SJSA1 (cell line): Measurements from ENCODE around the gene OLAH. TPM values are rescaled to one million over a fixed set of nuclear protein-coding genes. Genes with fewer than 3 reads are reported as not detected.
"Not testable (repeated sequence)": the region's sequence is repeated elsewhere in the genome, so short reads cannot be mapped to it uniquely, and the experiment has no call there.

Experiments used
- DNase-seq, 2 experiments: peaks; one replicate each; pipeline ENCODE4 v3.0.0-alpha.2; 2015 to 2020; ENCODE audit warnings: low spot score in 2 of 2, low read depth in 1 of 2
- H3K27ac ChIP-seq: fragments of 250-450 bp; sonication (Bioruptor Pico); 2 replicates; pipeline ENCODE4 v1.5.1; 2020; ENCODE audit warnings: mild to moderate bottlenecking, moderate library complexity
- H3K27me3 ChIP-seq: fragments of 250-450 bp; sonication (Bioruptor Pico); replicated peaks from 2 replicates; pipeline ENCODE4 v1.5.1; 2020; ENCODE audit warnings: mild to moderate bottlenecking, moderate library complexity
- H3K36me3 ChIP-seq: fragments of 250-450 bp; sonication (Bioruptor Pico); 2 replicates; pipeline ENCODE4 v1.5.1; 2020; ENCODE audit warnings: mild to moderate bottlenecking
- H3K4me1 ChIP-seq: fragments of 250-450 bp; sonication (Bioruptor Pico); replicated peaks from 2 replicates; pipeline ENCODE4 v1.6.1; 2021; ENCODE audit warnings: mild to moderate bottlenecking
- H3K4me3 ChIP-seq: fragments of 250-450 bp; sonication (Bioruptor Pico); 2 replicates; pipeline ENCODE4 v1.5.1; 2020; ENCODE audit warnings: mild to moderate bottlenecking
- H3K9me3 ChIP-seq: fragments of 250-450 bp; sonication (Bioruptor Pico); replicated peaks from 2 replicates; pipeline ENCODE4 v1.5.1; 2020; ENCODE audit warnings: mild to moderate bottlenecking
- total RNA-seq: library from RNA; depleted of rRNA; stranded (reverse); fragments of >200 nt; shearing (Covaris generic); gene quantifications from 2 replicates; pipeline ENCODE4 v1.2.3, GENCODE V29; 2014; rRNA removed

The OLAH gene
- 1.4 and 2.1 TPM in 2 replicates for total RNA-seq

DNA sequence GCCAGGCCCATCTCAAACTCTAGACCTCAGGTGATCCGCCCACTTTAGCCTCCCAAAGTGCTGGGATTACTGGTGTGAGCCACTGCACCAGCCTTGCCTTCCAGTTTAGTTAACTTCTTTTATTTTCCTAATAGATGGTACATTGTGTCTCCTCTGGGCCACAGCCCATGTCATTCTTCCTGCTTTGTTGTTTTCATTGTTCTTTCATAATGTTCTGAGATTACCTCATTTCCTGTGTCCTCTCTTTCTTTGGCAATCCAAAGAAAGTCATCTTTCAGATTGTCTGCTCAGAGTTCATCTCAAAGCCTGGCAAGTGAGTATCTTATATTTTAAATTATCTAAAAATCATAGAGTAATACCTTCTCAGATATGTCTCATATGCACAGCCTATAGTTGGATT is at the start of gene OLAH:
Gene OLAH, plus strand, starts transcription at position 270 of the 400 bp plus-strand sequence. CDS start 3,346 bp downstream, outside the sequence.
- no peaks in the 10 kb centered on the region for H3K27me3 ChIP-seq
- H3K9me3 ChIP-seq: 0 out of 2 replicates have a peak, but pooled peaks cover 2% of the 10 kb centered on the region
- no peaks in the 10 kb centered on the region for H3K36me3 ChIP-seq
- DNase-seq: no peak
- no peak within 1 kb of the TSS for H3K4me3 ChIP-seq
- peaks cover 32% of the 10 kb centered on the region for H3K4me1 ChIP-seq
- H3K27ac ChIP-seq: 0 out of 2 replicates have a peak within 1 kb of the TSS, but pooled peaks have one; percentile 23

GRCh38 chr10:14995964-14996565 is 47.7 kb upstream of the OLAH start:
- DNase-seq: no peak
- no peak overlapping the region for H3K27ac ChIP-seq
- no peaks in the 10 kb centered on the region for H3K4me1 ChIP-seq
- H3K4me3 ChIP-seq: no peak overlapping the region
- H3K27me3 ChIP-seq: no peaks in the 10 kb centered on the region
- H3K9me3 ChIP-seq: no peaks in the 10 kb centered on the region
- H3K36me3 ChIP-seq: no peaks in the 10 kb centered on the region

- H3K9me3 ChIP-seq, H3K27me3 ChIP-seq, H3K36me3 ChIP-seq, H3K4me3 ChIP-seq, H3K4me1 ChIP-seq, DNase-seq, H3K27ac ChIP-seq: not testable (repeated sequence)
Measured at GRCh38 chr10:15013530-15013929, 30.2 kb upstream of the OLAH start.

GRCh38 chr10:15015451-15015850 is 28.3 kb upstream of the OLAH start:
- Histone ChIP-seq H3K27me3 (no peaks in the 10 kb centered on the region), H3K4me3 (no peak overlapping the region), H3K27ac (no peak overlapping the region), H3K36me3 (no peaks in the 10 kb centered on the region), H3K9me3 (no peaks in the 10 kb centered on the region), H3K4me1 (peaks cover 9% of the 10 kb centered on the region)
- no peak for DNase-seq

DNA sequence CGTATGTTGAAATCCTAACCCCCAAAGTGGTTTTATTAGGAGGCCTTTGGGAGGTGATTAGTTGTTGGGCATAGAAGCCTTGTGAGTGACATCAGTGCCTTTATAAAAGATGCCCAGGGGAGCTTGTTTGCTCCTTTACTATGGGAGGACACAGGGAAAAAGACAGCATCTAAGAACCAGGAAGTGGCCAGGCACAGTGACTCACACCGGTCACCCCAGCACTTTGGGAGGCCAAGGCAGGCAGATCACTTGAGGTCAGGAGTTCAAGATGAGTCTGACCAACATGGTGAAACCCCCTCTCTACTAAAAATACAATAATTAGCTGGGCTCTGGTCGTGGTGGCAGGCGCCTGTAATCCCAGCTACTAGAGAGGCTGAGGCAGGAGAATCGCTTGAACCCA is 22.8 kb upstream of the OLAH start:
- not testable (repeated sequence) for H3K27ac ChIP-seq, H3K9me3 ChIP-seq, H3K4me3 ChIP-seq, H3K4me1 ChIP-seq, H3K36me3 ChIP-seq, H3K27me3 ChIP-seq
- DNase-seq: peak; percentile 44 to 58

- H3K9me3 ChIP-seq, H3K36me3 ChIP-seq, H3K4me3 ChIP-seq, H3K27me3 ChIP-seq, DNase-seq, H3K4me1 ChIP-seq, H3K27ac ChIP-seq: not testable (repeated sequence)
Measured at GRCh38 chr10:15023079-15023478, 20.7 kb upstream of the OLAH start.

GRCh38 chr10:15024017-15025004 is 19.4 kb upstream of the OLAH start:
- not testable (repeated sequence) for H3K9me3 ChIP-seq, DNase-seq, H3K4me1 ChIP-seq, H3K36me3 ChIP-seq, H3K27ac ChIP-seq, H3K4me3 ChIP-seq, H3K27me3 ChIP-seq

GRCh38 chr10:15025040-15025439 is 18.7 kb upstream of the OLAH start:
- not testable (repeated sequence) for DNase-seq, H3K27me3 ChIP-seq, H3K4me1 ChIP-seq, H3K9me3 ChIP-seq, H3K27ac ChIP-seq, H3K36me3 ChIP-seq, H3K4me3 ChIP-seq

GRCh38 chr10:15027741-15028140 is 16.0 kb upstream of the OLAH start:
- Histone ChIP-seq H3K36me3 (no peaks in the 10 kb centered on the region), H3K4me3 (no peak overlapping the region), H3K27me3 (no peaks in the 10 kb centered on the region), H3K9me3 (no peaks in the 10 kb centered on the region), H3K27ac (no peak overlapping the region), H3K4me1 (no peaks in the 10 kb centered on the region)
- no peak for DNase-seq

- no peaks in the 10 kb centered on the region for H3K9me3 ChIP-seq
- DNase-seq: peak; percentile 85 to 86
- H3K27ac ChIP-seq: peak overlapping the region; percentile 54
- H3K4me1 ChIP-seq: peaks cover 20% of the 10 kb centered on the region
- H3K27me3 ChIP-seq: no peaks in the 10 kb centered on the region
- no peaks in the 10 kb centered on the region for H3K36me3 ChIP-seq
- no peak overlapping the region for H3K4me3 ChIP-seq
Measured at GRCh38 chr10:15035385-15036301, 8.1 kb upstream of the OLAH start.

DNA sequence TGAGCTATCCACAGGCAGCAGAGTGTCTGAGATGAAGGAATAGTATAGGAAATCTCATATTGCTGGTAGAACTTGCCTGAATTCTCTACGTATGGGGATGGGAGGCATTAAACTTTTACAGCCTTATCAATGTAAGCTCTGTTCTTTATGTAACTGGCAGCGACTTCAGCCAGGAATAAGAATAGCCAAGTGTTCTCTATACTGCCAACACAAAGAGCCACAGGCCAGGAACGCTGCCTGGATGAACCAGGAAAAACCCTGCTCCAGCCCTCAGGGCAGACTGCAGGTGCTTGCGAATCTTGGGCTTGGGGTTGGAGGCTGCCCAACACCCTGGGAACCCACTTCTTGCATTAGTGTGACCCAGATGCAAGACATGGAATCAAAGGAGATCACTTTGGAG is 6.1 kb upstream of the OLAH start:
- Histone ChIP-seq H3K27me3 (no peaks in the 10 kb centered on the region), H3K9me3 (no peaks in the 10 kb centered on the region), H3K4me1 (peaks cover 20% of the 10 kb centered on the region), H3K36me3 (no peaks in the 10 kb centered on the region), H3K4me3 (no peak overlapping the region), H3K27ac (no peak overlapping the region)
- no peak for DNase-seq

DNA sequence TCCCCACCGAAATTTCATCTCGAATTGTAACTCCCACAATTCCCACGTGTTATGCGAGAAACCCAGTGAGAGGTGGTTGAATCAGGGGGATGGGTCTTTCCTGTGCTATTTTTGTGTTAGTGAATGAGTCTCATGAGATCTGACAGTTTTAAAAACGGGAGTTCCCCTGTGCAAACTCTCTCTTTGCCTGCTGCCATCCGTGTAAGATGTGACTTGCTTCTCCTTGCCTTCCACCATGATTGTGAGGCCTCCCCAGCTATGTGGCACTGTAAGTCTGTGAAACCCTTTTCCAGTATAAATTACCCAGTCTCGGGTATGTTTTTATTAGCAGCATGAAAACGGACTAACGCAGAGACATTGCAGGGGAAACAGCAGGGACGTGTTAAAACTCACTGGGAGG is 5.3 kb upstream of the OLAH start:
- Histone ChIP-seq H3K9me3 (0 out of 2 replicates have a peak, but pooled peaks cover 2% of the 10 kb centered on the region), H3K36me3 (no peaks in the 10 kb centered on the region), H3K4me3 (no peak overlapping the region), H3K4me1 (peaks cover 20% of the 10 kb centered on the region), H3K27ac (no peak overlapping the region), H3K27me3 (no peaks in the 10 kb centered on the region)
- no peak for DNase-seq

GRCh38 chr10:15045380-15045779 is 1.6 kb downstream of the OLAH start:
- Histone ChIP-seq H3K4me1 (peaks cover 32% of the 10 kb centered on the region), H3K9me3 (0 out of 2 replicates have a peak, but pooled peaks cover 2% of the 10 kb centered on the region), H3K27ac (peak overlapping the region; percentile 61; the same call in 1 of the 2 replicates), H3K36me3 (no peaks in the 10 kb centered on the region), H3K27me3 (no peaks in the 10 kb centered on the region), H3K4me3 (no peak overlapping the region)
- no peak for DNase-seq
